ENCODE measurements around the gene AMDHD1. TPM values are rescaled to one million over a fixed set of nuclear protein-coding genes. Genes with fewer than 3 reads are reported as not detected.

The AMDHD1 gene
- 0.47 TPM in 1 of 3 replicates, not detected in the others for total RNA-seq

- Mint-ChIP-seq H3K4me1 (peaks cover 2% of the 10 kb centered on the region), H3K36me3 (no peaks in the 10 kb centered on the region), H3K27ac (no peak within 1 kb of the TSS), H3K9me3 (no peaks in the 10 kb centered on the region), H3K27me3 (ENCODE audit: low read depth) (peaks cover 30% of the 10 kb centered on the region), H3K4me3 (peak within 1 kb of the TSS; percentile 84)
- peak; percentile 45 to 71 for DNase-seq (ENCODE audit: low spot score in 2 of 2, unreplicated experiment in 2 of 2)
- TF ChIP-seq CTCF (IDR thresholded peaks at IDR 0.05; ENCODE audit: unreplicated experiment), result no peak
Observed at GRCh38 chr12:95943330-95943842, at the start of gene AMDHD1. Gene AMDHD1 (plus strand): TSS chr12:95943331. CDS start chr12:95943399, 68 bp downstream.

- Mint-ChIP-seq H3K27ac (no peak overlapping the region), H3K36me3 (no peaks in the 10 kb centered on the region), H3K4me1 (no peaks in the 10 kb centered on the region), H3K9me3 (peaks cover 5% of the 10 kb centered on the region), H3K27me3 (ENCODE audit: low read depth) (peaks cover 8% of the 10 kb centered on the region), H3K4me3 (no peak overlapping the region)
- no peak for TF ChIP-seq CTCF (IDR thresholded peaks at IDR 0.05; ENCODE audit: unreplicated experiment)
- DNase-seq (ENCODE audit: low spot score in 2 of 2, unreplicated experiment in 2 of 2), result no peak
Observed at GRCh38 chr12:95896846-95897245, 46.3 kb upstream of the AMDHD1 start.

- Mint-ChIP-seq H3K36me3 (no peaks in the 10 kb centered on the region), H3K27me3 (ENCODE audit: low read depth) (peaks cover 8% of the 10 kb centered on the region), H3K4me3 (no peak overlapping the region), H3K27ac (no peak overlapping the region), H3K9me3 (peaks cover 6% of the 10 kb centered on the region), H3K4me1 (no peaks in the 10 kb centered on the region)
- TF ChIP-seq CTCF (IDR thresholded peaks at IDR 0.05; ENCODE audit: unreplicated experiment), result no peak
- DNase-seq (ENCODE audit: low spot score in 2 of 2, unreplicated experiment in 2 of 2), result no peak
Observed at GRCh38 chr12:95898081-95898480, 45.0 kb upstream of the AMDHD1 start.

GRCh38 chr12:95908573-95908972, 34.6 kb upstream of the AMDHD1 start:
- no peak overlapping the region for H3K27ac Mint-ChIP-seq

GRCh38 chr12:95909871-95910270, 33.3 kb upstream of the AMDHD1 start:
- no peak overlapping the region for H3K27ac Mint-ChIP-seq
- H3K27me3 Mint-ChIP-seq (ENCODE audit: low read depth), result peaks cover 6% of the 10 kb centered on the region
- TF ChIP-seq CTCF (IDR thresholded peaks at IDR 0.05; ENCODE audit: unreplicated experiment), result no peak
- DNase-seq (ENCODE audit: low spot score in 2 of 2, unreplicated experiment in 2 of 2), result no peak
- no peaks in the 10 kb centered on the region for H3K4me1 Mint-ChIP-seq
- no peak overlapping the region for H3K4me3 Mint-ChIP-seq
- H3K36me3 Mint-ChIP-seq, result no peaks in the 10 kb centered on the region
- peaks cover 8% of the 10 kb centered on the region for H3K9me3 Mint-ChIP-seq

More at GRCh38 chr12:95908573-95908972, 34.6 kb upstream of the AMDHD1 start:
- no peaks in the 10 kb centered on the region for H3K36me3 Mint-ChIP-seq
- no peak for DNase-seq (ENCODE audit: low spot score in 2 of 2, unreplicated experiment in 2 of 2)
- peaks cover 10% of the 10 kb centered on the region for H3K9me3 Mint-ChIP-seq
- no peaks in the 10 kb centered on the region for H3K4me1 Mint-ChIP-seq
- H3K27me3 Mint-ChIP-seq (ENCODE audit: low read depth), result peaks cover 7% of the 10 kb centered on the region
- H3K4me3 Mint-ChIP-seq, result no peak overlapping the region
- no peak for TF ChIP-seq CTCF (IDR thresholded peaks at IDR 0.05; ENCODE audit: unreplicated experiment)

All from mesothelial cell of epicardium (in vitro differentiated cells).